KMS-11 (cell line): Measurements from ENCODE around the gene CRADD.

Source experiments
- H2AFZ ChIP-seq: fragments of 200-600 bp; sonication (generic); 2 replicates; pipeline ENCODE4 v1.6.1; 2016; ENCODE audit warnings: antibody characterized with exemption, mixed run types, low read depth
- H3K27ac ChIP-seq: fragments of 200-600 bp; sonication (generic); 2 replicates; pipeline ENCODE4 v1.6.1; 2016; ENCODE audit warnings: mild to moderate bottlenecking, mixed run types
- H3K27me3 ChIP-seq: fragments of 200-600 bp; sonication (generic); 2 replicates; pipeline ENCODE4 v1.6.1; 2017; ENCODE audit warnings: mild to moderate bottlenecking, low read depth, mixed run types, moderate library complexity; ENCODE audit not compliant: insufficient read depth
- H3K36me3 ChIP-seq: fragments of 200-600 bp; sonication (generic); 2 replicates; pipeline ENCODE4 v1.6.1; 2017; ENCODE audit warnings: mild to moderate bottlenecking, mixed run types; ENCODE audit not compliant: insufficient read depth
- H3K4me1 ChIP-seq: fragments of 200-600 bp; sonication (generic); 2 replicates; pipeline ENCODE4 v1.6.1; 2016; ENCODE audit warnings: mild to moderate bottlenecking, low read depth, mixed run types; ENCODE audit not compliant: poor library complexity, severe bottlenecking
- H3K4me2 ChIP-seq: fragments of 200-600 bp; sonication (generic); 2 replicates; pipeline ENCODE4 v1.7.0; 2016; ENCODE audit warnings: mild to moderate bottlenecking, mixed run types
- H3K4me3 ChIP-seq: fragments of 200-600 bp; sonication (generic); IDR thresholded peaks from 2 replicates; pipeline ENCODE4 v1.6.1; 2017; ENCODE audit warnings: low read depth, low read length, mixed read lengths; ENCODE audit not compliant: insufficient read depth
- H3K79me2 ChIP-seq: fragments of 200-600 bp; sonication (generic); 2 replicates; pipeline ENCODE4 v1.6.1; 2016; ENCODE audit warnings: low read depth, mixed run types; ENCODE audit not compliant: insufficient read depth
- H3K9ac ChIP-seq: fragments of 200-600 bp; sonication (generic); 2 replicates; pipeline ENCODE4 v1.6.1; 2016; ENCODE audit warnings: mild to moderate bottlenecking, mixed run types
- H4K20me1 ChIP-seq: fragments of 200-600 bp; sonication (generic); 2 replicates; pipeline ENCODE4 v1.6.1; 2016; ENCODE audit warnings: mild to moderate bottlenecking, mixed run types; ENCODE audit not compliant: insufficient read depth
- CTCF ChIP-seq: fragments of 200-600 bp; sonication (generic); conservative IDR thresholded peaks from 2 replicates; pipeline ENCODE4 v1.6.1; 2017; ENCODE audit warnings: low read depth, mild to moderate bottlenecking, antibody characterized with exemption, low read length, moderate library complexity, mixed read lengths

CRADD gene

GRCh38 chr12:93808169-93808899 is 131.2 kb downstream of the CRADD start:
- H3K4me3 ChIP-seq = no peak overlapping the region
- no peaks in the 10 kb centered on the region for H3K27me3 ChIP-seq
- H3K9ac ChIP-seq = no peak overlapping the region
- H3K79me2 ChIP-seq = no peaks in the 10 kb centered on the region
- H3K27ac ChIP-seq = no peak overlapping the region
- no peak overlapping the region for H2AFZ ChIP-seq
- no peaks in the 10 kb centered on the region for H4K20me1 ChIP-seq
- no peak for TF ChIP-seq CTCF
- no peak overlapping the region for H3K4me2 ChIP-seq
- H3K4me1 ChIP-seq = peaks cover 33% of the 10 kb centered on the region
- H3K36me3 ChIP-seq = no peaks in the 10 kb centered on the region

GRCh38 chr12:93812626-93813025 is 135.5 kb downstream of the CRADD start:
- H3K9ac ChIP-seq = no peak overlapping the region
- no peak for TF ChIP-seq CTCF
- H3K27me3 ChIP-seq = no peaks in the 10 kb centered on the region
- H3K4me3 ChIP-seq = no peak overlapping the region
- no peaks in the 10 kb centered on the region for H3K79me2 ChIP-seq
- peaks cover 33% of the 10 kb centered on the region for H3K4me1 ChIP-seq
- no peaks in the 10 kb centered on the region for H4K20me1 ChIP-seq
- no peak overlapping the region for H2AFZ ChIP-seq
- no peaks in the 10 kb centered on the region for H3K36me3 ChIP-seq
- no peak overlapping the region for H3K27ac ChIP-seq
- H3K4me2 ChIP-seq = no peak overlapping the region

- TF ChIP-seq CTCF = no peak
Measured at GRCh38 chr12:93813186-93813585, 136.0 kb downstream of the CRADD start.

GRCh38 chr12:93813972-93814821 is 137.0 kb downstream of the CRADD start:
- Histone ChIP-seq H2AFZ (no peak overlapping the region), H3K4me2 (no peak overlapping the region), H4K20me1 (no peaks in the 10 kb centered on the region), H3K4me1 (peaks cover 33% of the 10 kb centered on the region), H3K79me2 (no peaks in the 10 kb centered on the region), H3K27me3 (no peaks in the 10 kb centered on the region), H3K4me3 (no peak overlapping the region), H3K36me3 (no peaks in the 10 kb centered on the region), H3K27ac (no peak overlapping the region), H3K9ac (no peak overlapping the region)
- TF ChIP-seq CTCF = no peak

More at GRCh38 chr12:93813186-93813585, 136.0 kb downstream of the CRADD start:
- peaks cover 33% of the 10 kb centered on the region for H3K4me1 ChIP-seq
- H3K36me3 ChIP-seq = no peaks in the 10 kb centered on the region
- H3K4me2 ChIP-seq = no peak overlapping the region
- no peaks in the 10 kb centered on the region for H3K79me2 ChIP-seq
- H3K9ac ChIP-seq = no peak overlapping the region
- H4K20me1 ChIP-seq = no peaks in the 10 kb centered on the region
- no peak overlapping the region for H2AFZ ChIP-seq
- no peaks in the 10 kb centered on the region for H3K27me3 ChIP-seq
- no peak overlapping the region for H3K4me3 ChIP-seq
- no peak overlapping the region for H3K27ac ChIP-seq
